H9 (cell line): ENCODE results near the gene BMP2K. TPM values are rescaled to one million over a fixed set of nuclear protein-coding genes. Genes with fewer than 3 reads are reported as not detected.

Experiments
- DNase-seq: peaks from one replicate; pipeline ENCODE4 v3.0.0-alpha.2; 2017
- H2AFZ ChIP-seq: one replicate; pipeline ENCODE4 v1.6.1; 2013; ENCODE audit warnings: mild to moderate bottlenecking, low read length, control low read depth, moderate library complexity
- H2AK5ac ChIP-seq: 2 replicates; pipeline ENCODE4 v1.6.1; 2013; ENCODE audit warnings: low read length, control low read depth, mixed read lengths; ENCODE audit not compliant: insufficient read length
- H2BK120ac ChIP-seq: one replicate; pipeline ENCODE4 v1.6.1; 2013; ENCODE audit warnings: low read depth, mild to moderate bottlenecking, low read length, control low read depth, inconsistent platforms; ENCODE audit not compliant: poor library complexity, severe bottlenecking
- H2BK12ac ChIP-seq: 2 replicates; pipeline ENCODE4 v1.6.1; 2013; ENCODE audit warnings: low read length, control low read depth, mixed read lengths, low read depth; ENCODE audit not compliant: insufficient read length
- H2BK15ac ChIP-seq: 2 replicates; pipeline ENCODE4 v1.6.1; 2013; ENCODE audit warnings: low read depth, low read length, control low read depth
- H2BK20ac ChIP-seq: one replicate; pipeline ENCODE4 v1.6.1; 2013; ENCODE audit warnings: low read depth, mild to moderate bottlenecking, low read length, control low read depth, inconsistent platforms; ENCODE audit not compliant: poor library complexity, severe bottlenecking
- H2BK5ac ChIP-seq: 2 replicates; pipeline ENCODE4 v1.6.1; 2013; ENCODE audit warnings: low read length, control low read depth, mixed read lengths; ENCODE audit not compliant: insufficient read length
- H3K14ac ChIP-seq: 2 replicates; pipeline ENCODE4 v1.6.1; 2013; ENCODE audit warnings: low read length, control low read depth; ENCODE audit not compliant: insufficient read depth
- H3K18ac ChIP-seq: 2 replicates; pipeline ENCODE4 v1.6.1; 2013; ENCODE audit warnings: low read depth, mild to moderate bottlenecking, mixed read lengths, low read length, control low read depth; ENCODE audit not compliant: insufficient read length
- H3K23ac ChIP-seq: 2 replicates; pipeline ENCODE4 v1.6.1; 2013; ENCODE audit warnings: low read length, control low read depth, mixed read lengths, low read depth; ENCODE audit not compliant: insufficient read length
- H3K23me2 ChIP-seq: 2 replicates; pipeline ENCODE4 v1.6.1; 2013; ENCODE audit warnings: low read depth, mild to moderate bottlenecking, mixed read lengths, low read length, control low read depth; ENCODE audit not compliant: insufficient read length, poor library complexity, severe bottlenecking
- H3K27ac ChIP-seq: 2 replicates; pipeline ENCODE4 v1.5.1; 2013; ENCODE audit warnings: low read length, control low read depth, mixed read lengths, low read depth; ENCODE audit not compliant: insufficient read length
- H3K27me3 ChIP-seq: 2 replicates; pipeline ENCODE4 v1.6.1; 2013; ENCODE audit warnings: low read length, control low read depth, inconsistent platforms; ENCODE audit not compliant: insufficient read depth
- H3K4ac ChIP-seq: 2 replicates; pipeline ENCODE4 v1.6.1; 2013; ENCODE audit warnings: low read depth, mild to moderate bottlenecking, control low read depth, inconsistent platforms, low read length, moderate library complexity
- H3K4me1 ChIP-seq: 2 replicates; pipeline ENCODE4 v1.6.1; 2013; ENCODE audit warnings: low read length, control low read depth, inconsistent platforms; ENCODE audit not compliant: insufficient read depth
- H3K4me2 ChIP-seq: 2 replicates; pipeline ENCODE4 v1.6.1; 2013; ENCODE audit warnings: low read length, control low read depth, mixed read lengths; ENCODE audit not compliant: insufficient read length, insufficient read depth
- H3K56ac ChIP-seq: 2 replicates; pipeline ENCODE4 v1.6.1; 2013; ENCODE audit warnings: low read depth, mild to moderate bottlenecking, mixed read lengths, low read length, control low read depth; ENCODE audit not compliant: insufficient read length
- H3K79me1 ChIP-seq: 2 replicates; pipeline ENCODE4 v1.6.1; 2013; ENCODE audit warnings: low read depth, mild to moderate bottlenecking, moderate library complexity, low read length, control low read depth, inconsistent platforms; ENCODE audit not compliant: insufficient read depth, poor library complexity, severe bottlenecking
- H3K79me2 ChIP-seq: 2 replicates; pipeline ENCODE4 v1.6.1; 2013; ENCODE audit warnings: low read length, control low read depth, inconsistent platforms; ENCODE audit not compliant: insufficient read depth
- H3K9ac ChIP-seq: 2 replicates; pipeline ENCODE4 v1.6.1; 2013; ENCODE audit warnings: low read length, control low read depth, mixed read lengths; ENCODE audit not compliant: insufficient read length; ENCODE audit errors: extremely low read depth
- H3K9me3 ChIP-seq: one replicate; pipeline ENCODE4 v1.6.1; 2013; ENCODE audit warnings: low read depth, low read length, inconsistent platforms; ENCODE audit not compliant: control insufficient read depth
- H3T11ph ChIP-seq: one replicate; pipeline ENCODE4 v1.6.1; 2013; ENCODE audit warnings: mild to moderate bottlenecking, low read length, control low read depth, inconsistent platforms
- H4K20me1 ChIP-seq: one replicate; pipeline ENCODE4 v1.6.1; 2013; ENCODE audit not compliant: control insufficient read depth, insufficient read length, insufficient read depth
- H4K5ac ChIP-seq: 2 replicates; pipeline ENCODE4 v1.6.1; 2013; ENCODE audit warnings: low read depth, mild to moderate bottlenecking, mixed read lengths, low read length, control low read depth; ENCODE audit not compliant: insufficient read length
- H4K8ac ChIP-seq: replicated peaks from 2 replicates; pipeline ENCODE4 v1.6.1; 2013; ENCODE audit warnings: low read length, control low read depth, mixed read lengths, low read depth; ENCODE audit not compliant: insufficient read length
- H4K91ac ChIP-seq: 2 replicates; pipeline ENCODE4 v1.6.1; 2013; ENCODE audit warnings: low read depth, mild to moderate bottlenecking, moderate library complexity, mixed read lengths, low read length, control low read depth; ENCODE audit not compliant: insufficient read length
- H3K27ac Mint-ChIP-seq, 3 experiments: 2 replicates in 2 of 3; 3 replicates in 1 of 3; pipeline ENCODE4 v1.8.0; 2020 to 2021; ENCODE audit warnings: mixed read lengths in 3 of 3, mild to moderate bottlenecking in 1 of 3, moderate library complexity in 1 of 3
- H3K27me3 Mint-ChIP-seq: 2 replicates; pipeline ENCODE4 v1.8.0; 2021; ENCODE audit warnings: low read depth, mild to moderate bottlenecking, moderate library complexity, mixed read lengths
- H3K36me3 Mint-ChIP-seq, 3 experiments: 2 replicates in 2 of 3; 3 replicates in 1 of 3; pipeline ENCODE4 v1.8.0; 2020 to 2021; ENCODE audit warnings: low read depth in 3 of 3, mixed read lengths in 3 of 3; ENCODE audit not compliant: insufficient read depth in 1 of 3
- H3K4me1 Mint-ChIP-seq, 2 experiments: 2 replicates each; pipeline ENCODE4 v1.8.0; 2020; ENCODE audit warnings: mixed read lengths in 2 of 2
- H3K4me3 Mint-ChIP-seq, 2 experiments: 2 replicates in 1 of 2; 3 replicates in 1 of 2; pipeline ENCODE4 v1.8.0; 2020 to 2021; ENCODE audit warnings: mild to moderate bottlenecking in 2 of 2, mixed read lengths in 2 of 2, moderate library complexity in 1 of 2
- H3K9me3 Mint-ChIP-seq, 2 experiments: 2 replicates in 1 of 2; 3 replicates in 1 of 2; pipeline ENCODE4 v1.8.0; 2020; ENCODE audit warnings: mild to moderate bottlenecking in 2 of 2, mixed read lengths in 2 of 2, moderate library complexity in 1 of 2
- WGBS: extraction: QIAGEN DNeasy Blood & Tissue Kit; methylation state at CpG from one replicate; pipeline ENCODE4 v1.1.7; 2013; ENCODE audit warnings: missing lambda C conversion rate, low lambda C conversion rate, mixed read lengths; ENCODE audit not compliant: insufficient read length; ENCODE audit errors: extremely low coverage; 5-methylcytosine and 5-hydroxymethylcytosine counted together
- total RNA-seq: library from RNA; stranded (reverse); gene quantifications from 2 replicates; pipeline ENCODE4 v1.2.1, GENCODE V29; 2021
- TF ChIP-seq, protein P1 (sequence below): fragments of 200-600 bp; sonication (generic); conservative IDR thresholded peaks from 3 replicates; pipeline ENCODE4 v1.8.0; 2021; ENCODE audit warnings: antibody characterized with exemption, mild to moderate bottlenecking

Gene BMP2K
- total RNA-seq, 1 experiment from 2014 or later = 26.4 TPM

DNA sequence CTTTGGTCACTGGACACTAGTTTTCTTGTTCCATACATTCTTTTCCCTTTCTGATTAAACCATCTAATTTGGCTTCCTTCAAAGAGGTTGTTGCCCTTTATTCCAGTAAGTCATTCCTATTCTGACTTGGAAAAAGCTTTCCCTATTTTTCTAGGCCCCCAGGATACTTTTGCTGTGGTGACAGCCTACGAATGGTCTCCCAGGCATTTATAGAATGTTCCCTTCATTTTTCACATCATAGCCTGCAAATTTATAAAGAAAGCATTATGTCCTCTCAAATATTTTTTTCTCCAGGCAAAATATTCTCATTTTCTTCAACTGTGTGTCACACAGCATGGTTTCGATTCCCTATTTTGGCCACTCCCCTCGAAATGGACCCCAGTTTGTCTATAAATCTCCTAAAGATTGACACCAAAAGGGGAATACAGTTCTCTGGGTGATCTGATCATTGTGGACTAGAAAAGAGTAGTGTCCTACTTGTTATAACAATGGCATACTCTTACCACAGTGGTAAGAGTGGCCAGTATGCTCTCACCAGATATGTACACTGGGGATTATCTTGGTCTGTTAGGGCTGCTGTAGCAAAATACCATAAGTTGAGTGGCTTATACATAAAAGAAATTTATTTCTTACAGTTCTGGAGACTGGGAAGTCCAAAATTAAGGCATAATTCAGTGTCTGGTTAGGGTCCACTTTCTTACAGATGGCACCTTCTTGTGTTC lies 41.5 kb upstream of the BMP2K start:
- Histone ChIP-seq H3K79me1 (no peaks in the 10 kb centered on the region), H3K4me1 (no peaks in the 10 kb centered on the region), H4K8ac (no peak overlapping the region), H4K20me1 (no peaks in the 10 kb centered on the region), H2BK120ac (no peak overlapping the region), H3K9ac (no peak overlapping the region), H3K79me2 (no peaks in the 10 kb centered on the region), H3K27ac (no peak overlapping the region), H3K4me2 (no peak overlapping the region), H3K56ac (no peak overlapping the region), H2BK5ac (no peak overlapping the region), H3K23me2 (no peaks in the 10 kb centered on the region), H3K27me3 (no peaks in the 10 kb centered on the region), H4K91ac (no peak overlapping the region), H3K23ac (no peak overlapping the region), H2BK12ac (no peak overlapping the region), H2BK20ac (no peak overlapping the region), H3K4ac (no peak overlapping the region), H3K14ac (no peak overlapping the region), H2BK15ac (no peak overlapping the region), H2AK5ac (no peak overlapping the region), H4K5ac (no peak overlapping the region), H3K9me3 (no peaks in the 10 kb centered on the region), H3T11ph (no peak overlapping the region), H2AFZ (no peak overlapping the region), H3K18ac (no peak overlapping the region)
- Mint-ChIP-seq H3K9me3 (no peaks in the 10 kb centered on the region), H3K4me3 (no peak overlapping the region), H3K4me1 (no peaks in the 10 kb centered on the region; a peak in 1 of 4 replicates), H3K27me3 (no peaks in the 10 kb centered on the region; the same call in none of the 2 replicates), H3K36me3 (no peaks in the 10 kb centered on the region), H3K27ac (no peak overlapping the region)
- no CpG with 5 or more reads among the region's 3 CpGs for WGBS
- no peak for DNase-seq
- TF ChIP-seq, protein P1, sequence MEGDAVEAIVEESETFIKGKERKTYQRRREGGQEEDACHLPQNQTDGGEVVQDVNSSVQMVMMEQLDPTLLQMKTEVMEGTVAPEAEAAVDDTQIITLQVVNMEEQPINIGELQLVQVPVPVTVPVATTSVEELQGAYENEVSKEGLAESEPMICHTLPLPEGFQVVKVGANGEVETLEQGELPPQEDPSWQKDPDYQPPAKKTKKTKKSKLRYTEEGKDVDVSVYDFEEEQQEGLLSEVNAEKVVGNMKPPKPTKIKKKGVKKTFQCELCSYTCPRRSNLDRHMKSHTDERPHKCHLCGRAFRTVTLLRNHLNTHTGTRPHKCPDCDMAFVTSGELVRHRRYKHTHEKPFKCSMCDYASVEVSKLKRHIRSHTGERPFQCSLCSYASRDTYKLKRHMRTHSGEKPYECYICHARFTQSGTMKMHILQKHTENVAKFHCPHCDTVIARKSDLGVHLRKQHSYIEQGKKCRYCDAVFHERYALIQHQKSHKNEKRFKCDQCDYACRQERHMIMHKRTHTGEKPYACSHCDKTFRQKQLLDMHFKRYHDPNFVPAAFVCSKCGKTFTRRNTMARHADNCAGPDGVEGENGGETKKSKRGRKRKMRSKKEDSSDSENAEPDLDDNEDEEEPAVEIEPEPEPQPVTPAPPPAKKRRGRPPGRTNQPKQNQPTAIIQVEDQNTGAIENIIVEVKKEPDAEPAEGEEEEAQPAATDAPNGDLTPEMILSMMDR = no peak
